Keratinocyte (primary cell): Measurements from ENCODE around the gene TMEM258. TPM values are rescaled to one million over a fixed set of nuclear protein-coding genes. Genes with fewer than 3 reads are reported as not detected.

Experiments used
- DNase-seq: peaks from one replicate; pipeline ENCODE4 v3.0.0-alpha.2; 2011; ENCODE audit warnings: low read depth, missing footprints, low spot score
- FAIRE-seq: peaks from 2 replicates; lab custom pipeline; 2011; peaks lifted over from hg19 to GRCh38; lab: Jason Lieb, UNC
- H2AFZ ChIP-seq: 2 replicates; pipeline ENCODE4 v1.6.0; 2012; ENCODE audit warnings: low read length, control low read depth, inconsistent platforms; ENCODE audit not compliant: control insufficient read depth
- H3K27ac ChIP-seq: 2 replicates; pipeline ENCODE4 v1.5.1; 2011; ENCODE audit warnings: low read length; ENCODE audit not compliant: control insufficient read depth, insufficient read depth
- H3K27me3 ChIP-seq: 3 replicates; pipeline ENCODE4 v1.6.0; 2011; ENCODE audit warnings: low read length; ENCODE audit not compliant: control insufficient read depth, insufficient read depth; ENCODE audit errors: extremely low read depth
- H3K36me3 ChIP-seq, 2 experiments: 2 replicates in 1 of 2; 3 replicates in 1 of 2; pipeline ENCODE4 v1.5.1; 2011; ENCODE audit warnings: low read length in 2 of 2, mild to moderate bottlenecking in 1 of 2; ENCODE audit not compliant: control insufficient read depth in 2 of 2, insufficient read depth in 2 of 2; ENCODE audit errors: extremely low read depth in 1 of 2
- H3K4me1 ChIP-seq: 3 replicates; pipeline ENCODE4 v1.5.1; 2011; ENCODE audit warnings: low read length; ENCODE audit not compliant: control insufficient read depth, insufficient read depth; ENCODE audit errors: extremely low read depth
- H3K4me2 ChIP-seq: 3 replicates; pipeline ENCODE4 v1.6.0; 2011; ENCODE audit warnings: low read depth, low read length; ENCODE audit not compliant: control insufficient read depth, insufficient read depth; ENCODE audit errors: extremely low read depth
- H3K4me3 ChIP-seq, 3 experiments: fragments of 200-600 bp in 1 of 3; sonication (generic) in 1 of 3; 2 replicates in 2 of 3; 3 replicates in 1 of 3; pipeline ENCODE4 v1.5.1; 2011 to 2016; ENCODE audit warnings: low read length in 3 of 3, mild to moderate bottlenecking in 3 of 3, control low read depth in 2 of 3, inconsistent platforms in 1 of 3, low read depth in 1 of 3, mixed read lengths in 1 of 3, mixed run types in 1 of 3, moderate library complexity in 1 of 3; ENCODE audit not compliant: control insufficient read depth in 2 of 3, insufficient read depth in 2 of 3; ENCODE audit errors: extremely low read depth in 1 of 3
- H3K79me2 ChIP-seq: 2 replicates; pipeline ENCODE4 v1.6.0; 2012; ENCODE audit warnings: low read length; ENCODE audit not compliant: control insufficient read depth, insufficient read depth
- H3K9ac ChIP-seq: 3 replicates; pipeline ENCODE4 v1.6.0; 2011; ENCODE audit warnings: low read length; ENCODE audit not compliant: control insufficient read depth, insufficient read depth; ENCODE audit errors: extremely low read depth
- H3K9me1 ChIP-seq: 3 replicates; pipeline ENCODE4 v1.6.0; 2011; ENCODE audit warnings: low read length; ENCODE audit not compliant: control insufficient read depth, insufficient read depth; ENCODE audit errors: extremely low read depth
- H3K9me3 ChIP-seq: 2 replicates; pipeline ENCODE4 v1.5.1; 2012; ENCODE audit warnings: low read depth, low read length; ENCODE audit not compliant: control insufficient read depth
- H4K20me1 ChIP-seq: 3 replicates; pipeline ENCODE4 v1.6.0; 2011; ENCODE audit warnings: low read length; ENCODE audit not compliant: control insufficient read depth, insufficient read depth; ENCODE audit errors: extremely low read depth
- CTCF ChIP-seq, 3 experiments: IDR thresholded peaks in 1 of 3; conservative IDR thresholded peaks in 1 of 3; optimal IDR thresholded peaks in 1 of 3; 2 replicates in 2 of 3; 3 replicates in 1 of 3; pipeline versions ENCODE3 to v1.5.1; 2011; ENCODE audit warnings: low read length in 3 of 3, mild to moderate bottlenecking in 3 of 3, moderate library complexity in 2 of 3, control low read depth in 1 of 3, inconsistent platforms in 1 of 3; ENCODE audit not compliant: insufficient read depth in 2 of 3; ENCODE audit errors: extremely low read depth in 1 of 3
- EZH2 ChIP-seq: IDR thresholded peaks from one replicate; pipeline ENCODE4 v1.6.1; 2012; ENCODE audit warnings: inconsistent platforms, mild to moderate bottlenecking, low read length, moderate library complexity
- dilution Hi-C: fragments of 300-500 bp; cut with MboI; formaldehyde crosslinking; loops from one replicate; pipeline ENCODE4 v1.7.0; 2020; ENCODE audit warnings: low sequenced_read_pairs; ENCODE audit not compliant: extremely low pct_ligation_motif_present
- polyA plus RNA-seq, 5 experiments: library from polyadenylated mRNA; depleted of rRNA in 3 of 5; stranded (reverse) in 3 of 5; stranded (forward) in 1 of 5; unstranded in 1 of 5; fragments of >200 nt; gene quantifications; 1 replicate in 1 of 5; 2 replicates in 3 of 5; 3 replicates in 1 of 5; pipeline versions ENCODE4 v1.2.1 to v1.2.3, GENCODE V29; 2011 to 2012; ENCODE audit warnings: missing spikeins in 2 of 5, low read depth in 1 of 5, low replicate concordance in 1 of 5

TMEM258 gene
- polyA plus RNA-seq, 1 donor (not counting 4 experiments of a cell fraction or from before 2014, with no cell fraction given) = 249 TPM

- Histone ChIP-seq H3K9ac (no peak overlapping the region), H3K4me3 (no peak overlapping the region), H2AFZ (no peak overlapping the region), H3K79me2 (no peaks in the 10 kb centered on the region), H3K9me1 (no peaks in the 10 kb centered on the region), H3K27ac (no peak overlapping the region), H4K20me1 (no peaks in the 10 kb centered on the region), H3K27me3 (peaks cover 11% of the 10 kb centered on the region), H3K36me3 (peaks cover 3 to 16% of the 10 kb centered on the region in 2 experiments), H3K4me1 (peaks cover 11% of the 10 kb centered on the region), H3K4me2 (no peak overlapping the region), H3K9me3 (no peaks in the 10 kb centered on the region)
- TF ChIP-seq CTCF (optimal IDR thresholded peaks at IDR 0.05 in 1 of 3, IDR thresholded peaks at IDR 0.05 in 1 of 3, conservative IDR thresholded peaks at IDR 0.05 in 1 of 3; ENCODE audit: extremely low read depth in 1 of 3, insufficient read depth in 2 of 3, low read length in 3 of 3) (no peak), EZH2 (no peak)
- DNase-seq (no peak), FAIRE-seq (no peak)
- dilution Hi-C loops = no loop called here
These were observed 10.1 kb downstream of the TMEM258 start for GRCh38 chr11:61782299-61782698.

- Histone ChIP-seq H3K27me3 (peaks cover 11% of the 10 kb centered on the region), H2AFZ (no peak overlapping the region), H3K4me3 (no peak overlapping the region), H3K9me3 (no peaks in the 10 kb centered on the region), H3K27ac (no peak overlapping the region), H3K9me1 (no peaks in the 10 kb centered on the region), H3K79me2 (no peaks in the 10 kb centered on the region), H3K9ac (no peak overlapping the region), H3K4me2 (no peak overlapping the region), H4K20me1 (no peaks in the 10 kb centered on the region), H3K4me1 (peaks cover 11% of the 10 kb centered on the region), H3K36me3 (peaks cover 2 to 16% of the 10 kb centered on the region in 2 experiments)
- dilution Hi-C loops = no loop called here
- no peak for TF ChIP-seq EZH2
- TF ChIP-seq CTCF (optimal IDR thresholded peaks at IDR 0.05 in 1 of 3, IDR thresholded peaks at IDR 0.05 in 1 of 3, conservative IDR thresholded peaks at IDR 0.05 in 1 of 3; ENCODE audit: extremely low read depth in 1 of 3, insufficient read depth in 2 of 3, low read length in 3 of 3) = no peak
- no peak for DNase-seq
- no peak for FAIRE-seq
These were observed 10.8 kb downstream of the TMEM258 start for GRCh38 chr11:61781585-61781984.
